Measurements from ENCODE around the gene HOOK2.
"Not testable (repeated sequence)": the region's sequence is repeated elsewhere in the genome, so short reads cannot be mapped to it uniquely, and the experiment has no call there.

HOOK2 gene

DNA sequence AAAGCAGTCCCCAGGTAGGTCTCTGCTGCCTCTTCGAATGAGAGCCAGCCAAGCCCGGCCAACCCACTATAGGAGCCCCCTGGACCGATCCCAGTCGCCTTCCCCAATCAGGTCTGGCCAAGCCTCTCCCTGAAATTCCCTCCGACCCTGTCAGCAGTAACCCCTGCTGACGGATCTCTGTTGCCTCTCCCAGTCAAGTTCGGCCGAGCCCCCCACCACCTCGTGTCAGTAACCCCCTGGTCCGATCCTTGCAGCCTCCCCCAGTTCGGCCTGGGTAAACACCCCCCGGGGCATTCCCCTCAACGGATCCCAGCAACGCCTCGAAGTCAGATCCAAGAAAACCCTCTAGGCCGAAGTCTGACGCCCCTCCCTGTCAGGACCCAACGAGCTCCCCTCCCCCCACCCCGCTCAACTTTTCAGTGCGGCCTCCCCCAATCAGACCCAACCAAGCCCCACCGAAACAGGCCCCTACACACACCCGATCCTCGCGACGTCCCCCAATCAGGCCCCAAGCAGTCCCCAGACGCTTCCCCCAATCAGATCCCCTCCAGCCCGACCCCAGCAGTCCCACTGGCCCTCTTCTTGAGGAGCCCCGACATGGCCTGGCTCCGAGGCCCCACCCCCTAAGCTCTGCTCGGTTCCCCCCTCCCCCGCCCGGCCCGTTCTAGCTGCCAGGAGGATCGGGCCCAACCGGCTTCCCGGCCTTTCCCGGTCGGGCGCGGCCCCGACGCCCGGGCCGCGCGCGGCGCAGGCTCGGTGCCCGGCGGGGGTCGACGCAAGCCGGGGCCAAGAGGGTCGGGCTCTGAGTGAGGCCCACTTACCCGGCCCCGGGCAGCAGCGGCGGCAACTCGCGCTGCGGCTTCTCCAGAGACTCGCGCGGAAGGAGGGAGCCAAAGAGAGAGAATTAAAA is 53.4 kb downstream of the HOOK2 start:
- DNase-seq (ENCODE audit: low spot score) = peak; percentile 87

DNA sequence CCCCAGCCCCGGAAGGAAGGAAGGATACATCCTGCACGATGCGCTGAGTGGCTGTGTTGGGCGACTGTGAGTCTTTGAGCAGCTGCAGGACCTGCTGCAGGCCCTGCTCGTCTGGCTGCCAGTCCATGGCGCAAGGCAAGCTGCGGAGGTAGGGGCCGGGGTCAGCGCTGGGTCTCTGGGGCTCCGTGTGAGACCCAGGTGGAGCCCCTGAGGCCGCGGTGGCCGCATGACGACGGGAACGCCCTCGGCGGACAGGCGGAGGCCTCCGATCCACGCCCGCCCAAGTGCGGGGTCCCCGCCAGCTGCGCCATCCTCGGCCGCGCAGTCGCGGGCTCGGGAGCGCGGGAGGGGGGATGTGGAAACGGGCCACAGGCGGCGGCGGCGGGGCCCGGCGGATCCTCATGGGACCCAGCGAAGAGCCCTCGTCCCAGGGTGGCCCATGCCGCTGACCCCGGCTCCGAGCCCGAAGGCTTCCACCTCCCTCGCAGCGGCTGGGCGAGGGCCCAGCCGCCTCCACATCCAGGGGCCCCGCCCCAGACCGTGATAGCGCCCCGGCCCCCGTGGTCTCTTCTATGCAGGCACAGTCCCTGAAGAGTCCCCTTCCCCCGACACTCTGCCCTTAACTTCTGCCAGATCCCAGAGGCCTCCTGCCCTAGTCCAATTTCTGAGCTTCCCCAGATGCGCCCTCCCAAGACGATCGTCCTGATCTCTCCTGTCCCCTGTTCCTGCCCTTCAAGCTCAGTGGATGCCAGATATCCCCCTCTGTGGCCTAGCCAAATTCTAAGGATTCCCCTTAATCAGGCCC is 54.3 kb downstream of the HOOK2 start:
- no peak for DNase-seq (ENCODE audit: low spot score)

DNA sequence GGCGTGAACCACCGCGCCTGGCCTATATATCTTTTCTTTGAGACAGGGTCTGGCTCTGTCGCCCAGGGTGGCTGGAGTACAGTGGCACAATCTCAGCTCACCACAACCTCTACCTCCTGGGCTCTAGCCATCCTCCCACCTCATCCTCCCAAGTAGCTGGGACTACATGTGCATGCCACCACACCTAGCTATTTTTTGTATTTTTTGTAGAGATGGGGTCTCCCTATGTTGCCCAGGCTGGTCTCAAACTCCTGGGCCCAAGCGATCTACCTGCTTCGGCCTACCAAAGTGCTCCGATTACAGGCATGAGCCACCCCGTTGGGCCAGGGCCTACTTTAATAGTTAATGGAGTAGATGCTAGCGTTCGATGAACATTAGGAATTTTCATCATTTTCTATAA is 55.1 kb downstream of the HOOK2 start:
- no peak for DNase-seq (ENCODE audit: low spot score)

DNA sequence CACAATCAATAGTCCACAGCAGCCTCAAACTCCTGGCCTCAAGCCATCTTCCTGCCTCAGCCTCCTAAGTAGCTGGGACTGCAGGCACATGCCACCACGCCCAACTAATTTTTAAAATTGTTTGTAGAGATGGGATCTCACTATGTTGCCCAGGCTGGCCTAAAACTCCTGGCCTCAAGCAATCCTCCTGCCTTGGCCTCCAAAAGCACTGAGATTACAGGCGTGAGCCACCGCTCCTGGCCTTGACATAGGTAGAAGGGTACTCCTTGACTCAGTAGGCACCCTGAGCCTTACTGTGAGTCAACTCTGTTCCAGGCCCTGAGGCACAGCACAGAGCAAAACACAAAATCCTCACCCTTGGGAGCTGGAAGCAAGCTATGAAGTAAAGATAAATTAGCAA is 59.4 kb downstream of the HOOK2 start:
- DNase-seq (ENCODE audit: low spot score) = no peak

DNA sequence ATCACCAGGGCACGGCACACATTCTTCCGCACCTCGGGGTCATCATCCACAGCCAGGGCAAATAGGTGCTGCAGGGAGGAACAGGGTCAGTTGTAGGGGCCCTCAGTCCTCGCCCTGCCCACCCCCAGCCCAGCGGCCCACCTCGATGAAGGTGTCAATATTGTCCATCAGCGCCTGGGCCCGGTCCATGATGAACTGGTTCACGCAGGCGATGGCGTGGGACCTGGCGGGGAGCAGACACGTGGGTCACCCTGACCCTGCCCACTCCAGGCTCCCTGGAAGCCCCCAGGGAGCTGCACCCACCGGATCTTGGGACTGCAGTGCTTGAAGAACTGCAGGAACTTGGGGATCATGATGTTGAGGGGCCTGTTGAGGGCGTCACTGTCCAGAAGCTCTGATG is 60.2 kb downstream of the HOOK2 start:
- DNase-seq (ENCODE audit: low spot score) = no peak

DNA sequence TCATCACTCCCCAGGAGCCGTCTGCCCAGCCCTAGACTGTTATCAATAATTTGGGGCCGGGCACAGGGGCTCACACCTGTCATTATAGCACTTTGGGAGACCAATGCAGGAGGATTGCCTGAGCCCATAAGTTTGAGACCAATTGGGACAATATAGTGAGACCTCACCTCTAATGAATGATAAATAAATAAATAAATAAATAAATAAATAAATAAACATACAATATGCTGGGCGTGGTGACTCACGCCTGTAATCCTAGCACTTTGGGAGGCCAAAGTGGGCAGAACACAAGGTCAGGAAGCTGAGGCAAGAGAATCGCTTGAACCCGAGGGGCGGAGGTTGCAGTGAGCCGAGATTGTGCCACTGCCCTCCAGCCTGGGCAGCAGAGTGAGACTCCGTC is 62.0 kb downstream of the HOOK2 start:
- DNase-seq (ENCODE audit: low spot score) = not testable (repeated sequence)
